HuH-7 (cell line): ENCODE results near the gene ST8SIA5.

Source experiments
- DNase-seq: peaks from one replicate; pipeline ENCODE4 v3.0.0; 2011; ENCODE audit warnings: low spot score

Gene ST8SIA5

DNA sequence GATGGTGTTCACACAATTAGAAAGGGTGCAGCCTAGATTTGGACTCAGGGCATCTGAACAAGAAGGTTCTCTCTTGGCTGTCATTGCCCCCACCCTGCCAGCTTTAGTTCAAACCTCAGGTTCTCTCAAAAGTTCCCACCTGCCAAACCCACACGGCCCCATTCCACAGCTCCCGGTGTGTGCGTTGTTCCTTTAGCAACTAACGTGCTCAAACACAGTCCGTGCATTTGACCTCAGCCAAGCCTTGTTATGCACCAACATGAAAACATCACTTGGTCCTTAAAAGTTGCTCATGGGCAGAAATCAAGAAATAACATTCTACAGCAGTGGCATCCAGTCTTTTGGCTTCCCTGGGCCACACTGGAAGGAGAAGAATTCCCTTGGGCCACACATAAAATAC, 131.8 kb downstream of the ST8SIA5 start:
- DNase-seq, result no peak

DNA sequence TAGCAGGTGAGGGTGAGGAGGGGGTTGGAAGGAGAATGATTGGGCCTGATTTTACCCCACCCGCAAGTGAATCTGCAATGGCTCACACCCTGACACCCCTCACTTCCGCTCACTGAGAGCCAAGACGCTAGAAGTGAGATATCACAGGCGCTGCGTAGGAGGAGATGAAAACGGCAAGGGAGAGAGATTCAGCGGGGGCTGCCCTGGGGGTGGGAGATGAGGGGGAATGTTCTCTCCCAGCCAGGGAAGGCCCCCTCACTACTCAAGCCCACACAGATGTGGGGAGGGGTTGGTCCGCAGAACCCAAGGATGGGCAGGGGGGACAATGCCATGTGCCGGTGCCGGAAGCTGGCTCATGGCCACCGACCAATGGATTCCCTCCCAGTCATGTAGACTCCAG, 132.7 kb downstream of the ST8SIA5 start:
- no peak for DNase-seq

DNA sequence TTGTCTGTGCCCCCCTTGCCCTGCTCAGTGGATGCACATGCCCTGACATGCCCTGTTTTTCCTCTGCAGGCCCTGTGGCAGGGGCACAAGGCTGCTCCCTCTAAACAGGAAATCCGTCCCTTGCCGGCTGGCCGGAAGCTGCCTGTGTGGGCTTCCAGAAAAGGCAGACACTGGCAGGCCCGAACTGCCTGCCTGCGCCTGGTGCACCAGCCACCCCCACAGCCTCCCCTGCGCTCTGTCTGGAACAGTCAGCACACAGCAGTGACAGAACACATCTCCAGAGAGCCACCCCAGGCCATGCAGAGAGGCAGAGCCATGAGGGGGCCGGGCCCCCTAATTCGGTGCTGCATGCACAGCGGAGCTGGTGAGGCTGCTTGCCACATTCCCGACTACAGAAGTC, 133.3 kb downstream of the ST8SIA5 start:
- no peak for DNase-seq

DNA sequence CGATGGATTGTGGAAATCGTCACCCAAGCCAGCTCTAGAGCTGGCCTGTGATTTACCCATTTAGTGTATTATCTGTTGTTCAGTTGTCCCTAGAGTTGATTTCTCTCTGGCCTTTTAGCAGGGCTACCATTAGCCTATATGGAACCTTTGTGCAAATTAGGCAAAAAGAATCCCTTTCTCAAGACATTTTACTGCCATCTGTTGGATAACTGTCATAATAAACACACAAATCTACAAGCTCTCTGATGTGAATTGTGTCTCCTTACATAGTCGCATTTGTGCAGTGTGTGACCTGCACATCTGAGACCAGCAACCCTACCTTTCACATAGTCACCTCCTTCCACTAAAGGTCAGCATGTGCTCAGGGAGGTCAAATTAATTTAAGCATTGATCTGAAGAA, 133.9 kb downstream of the ST8SIA5 start:
- DNase-seq, result no peak

DNA sequence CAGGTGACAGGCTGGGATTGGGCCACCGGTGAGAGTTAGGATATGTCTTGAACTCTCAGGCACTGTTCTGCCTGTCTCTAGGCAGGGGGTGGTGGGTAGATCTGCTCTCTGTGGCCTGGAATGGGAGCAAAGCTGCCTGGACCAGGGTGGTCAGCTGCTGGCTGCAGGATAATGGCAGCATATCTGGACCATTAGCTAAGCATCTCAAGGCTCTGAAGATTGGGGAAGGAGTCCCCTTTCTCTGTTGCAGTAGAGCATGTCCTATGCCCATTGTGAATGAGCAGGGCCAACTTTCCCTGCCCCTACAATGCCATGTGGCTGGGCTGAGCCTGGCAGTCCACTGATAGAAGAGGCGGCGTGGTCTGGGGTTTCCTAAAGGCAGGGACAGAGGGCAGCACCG, 134.4 kb downstream of the ST8SIA5 start:
- DNase-seq, result no peak

DNA sequence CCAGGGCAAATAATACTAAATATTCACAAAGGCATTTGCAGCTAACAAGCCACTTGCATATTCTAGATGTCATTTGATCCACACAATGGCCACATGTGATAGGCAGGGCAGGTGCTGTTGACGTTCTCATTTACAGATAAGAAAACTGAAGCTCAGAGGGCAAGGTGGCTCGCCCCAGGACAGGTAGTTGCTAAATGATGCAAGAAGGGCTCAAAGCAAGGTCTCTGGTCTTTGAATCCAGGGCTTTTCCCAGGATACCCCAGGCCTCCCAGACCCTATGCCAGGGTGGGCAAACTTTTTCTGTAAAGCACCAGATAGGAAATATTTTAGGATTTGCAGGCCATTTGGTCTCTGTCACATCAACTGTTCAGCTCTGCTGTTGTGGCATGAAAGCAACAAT, 135.0 kb downstream of the ST8SIA5 start:
- DNase-seq, result no peak

DNA sequence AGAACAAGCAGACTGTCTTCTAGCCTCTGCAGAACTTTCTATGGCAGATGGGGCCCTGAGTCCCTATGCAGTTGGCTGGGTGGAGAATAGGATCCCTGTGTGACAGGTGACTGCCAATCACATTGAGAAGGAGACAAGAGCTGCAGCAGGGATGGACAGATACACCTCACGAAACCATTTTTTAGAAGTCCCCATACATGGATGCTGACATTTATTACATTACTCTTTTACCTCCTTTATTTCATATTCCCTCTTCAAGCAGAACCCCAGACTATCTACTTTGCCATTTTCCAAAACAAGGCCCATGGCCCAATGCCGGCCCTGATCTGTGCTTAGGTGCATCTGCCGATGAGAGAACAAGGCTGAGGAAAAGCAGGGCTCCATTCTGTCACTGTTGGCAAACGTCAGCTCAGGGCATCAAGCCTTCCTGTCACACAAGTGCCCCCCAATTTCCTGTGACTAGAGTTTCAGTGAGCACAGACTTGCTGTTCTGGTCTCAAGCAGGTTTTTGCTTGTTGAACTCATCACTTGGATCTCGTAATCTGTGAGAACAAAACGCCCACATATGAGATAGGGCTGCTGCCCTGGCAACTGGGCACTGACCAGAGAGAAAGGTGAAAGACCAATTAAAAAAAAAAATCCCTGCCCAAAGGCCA, 135.6 kb downstream of the ST8SIA5 start:
- no peak for DNase-seq

DNA sequence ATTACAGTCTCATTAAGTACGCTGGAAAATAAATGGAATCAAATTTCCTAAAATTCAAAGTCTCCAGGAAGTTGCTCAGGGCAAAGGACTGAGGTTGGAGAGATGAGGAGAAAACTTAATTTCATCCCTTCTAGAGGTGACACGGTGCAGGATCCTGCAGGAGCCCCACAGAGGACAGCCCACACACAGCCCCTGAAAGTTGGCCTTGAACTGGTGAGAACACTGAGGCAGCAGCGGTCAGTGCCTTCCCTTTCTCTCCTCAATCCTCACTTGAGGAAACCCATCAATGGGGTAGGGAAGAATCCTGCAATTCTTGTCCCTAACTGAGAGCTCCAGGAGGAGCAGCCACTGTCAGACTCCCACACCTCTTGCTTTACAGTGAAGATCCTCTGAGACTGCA, 137.3 kb downstream of the ST8SIA5 start:
- DNase-seq, result no peak
